HCT116 (cell line): ENCODE measurements around the gene ARR3.

Experiments used
- CBX3 ChIP-seq: IDR thresholded peaks from 2 replicates; pipeline ENCODE4 v1.6.1; 2012; ENCODE audit warnings: low read depth
- EZH2 ChIP-seq: fragments of 200-600 bp; sonication (generic); IDR thresholded peaks from 2 replicates; pipeline ENCODE4 v1.6.1; 2017; ENCODE audit warnings: antibody characterized with exemption, mixed run types
- POLR2A ChIP-seq: IDR thresholded peaks from 2 replicates; pipeline ENCODE4 v1.7.0; 2011; ENCODE audit warnings: borderline replicate concordance; ENCODE audit not compliant: insufficient read depth, insufficient read length; ENCODE audit errors: extremely low read depth
- POLR2AphosphoS5 ChIP-seq: IDR thresholded peaks from 2 replicates; pipeline ENCODE4 v1.6.1; 2011; ENCODE audit warnings: mild to moderate bottlenecking, low read depth, low read length, moderate library complexity
- RAD21 ChIP-seq: IDR thresholded peaks from 2 replicates; pipeline ENCODE4 v1.6.1; 2012; ENCODE audit warnings: low read depth, mild to moderate bottlenecking
- SIN3A ChIP-seq: IDR thresholded peaks from 2 replicates; pipeline ENCODE4 v1.6.1; 2012; ENCODE audit warnings: low read depth
- SRF ChIP-seq: IDR thresholded peaks from 2 replicates; pipeline ENCODE4 v1.6.1; 2012; ENCODE audit warnings: low read depth
- TF ChIP-seq, protein P1 (sequence below), 3 experiments: fragments of 200-600 bp in 1 of 3; sonication (generic) in 1 of 3; IDR thresholded peaks in 2 of 3; conservative IDR thresholded peaks in 1 of 3; 2 replicates each; pipeline ENCODE4 v1.5.1; 2012 to 2017; ENCODE audit warnings: low read depth in 2 of 3, low read length in 2 of 3, antibody characterized with exemption in 1 of 3, borderline replicate concordance in 1 of 3, control low read depth in 1 of 3, mild to moderate bottlenecking in 1 of 3, mixed read lengths in 1 of 3, mixed run types in 1 of 3, moderate library complexity in 1 of 3; ENCODE audit not compliant: insufficient read depth in 1 of 3
- TF ChIP-seq, protein P2 (sequence below): IDR thresholded peaks from 2 replicates; pipeline ENCODE4 v1.6.1; 2012
- TF ChIP-seq, protein P3 (sequence below): IDR thresholded peaks from 2 replicates; pipeline ENCODE4 v1.6.1; 2011; ENCODE audit warnings: mild to moderate bottlenecking, low read length, moderate library complexity; ENCODE audit not compliant: insufficient replicate concordance; ENCODE audit errors: extremely low read depth

- TF ChIP-seq EZH2 (no peak), POLR2A (no peak), RAD21 (no peak), SRF (no peak), POLR2AphosphoS5 (no peak), SIN3A (no peak), CBX3 (no peak)
- TF ChIP-seq, protein P1, sequence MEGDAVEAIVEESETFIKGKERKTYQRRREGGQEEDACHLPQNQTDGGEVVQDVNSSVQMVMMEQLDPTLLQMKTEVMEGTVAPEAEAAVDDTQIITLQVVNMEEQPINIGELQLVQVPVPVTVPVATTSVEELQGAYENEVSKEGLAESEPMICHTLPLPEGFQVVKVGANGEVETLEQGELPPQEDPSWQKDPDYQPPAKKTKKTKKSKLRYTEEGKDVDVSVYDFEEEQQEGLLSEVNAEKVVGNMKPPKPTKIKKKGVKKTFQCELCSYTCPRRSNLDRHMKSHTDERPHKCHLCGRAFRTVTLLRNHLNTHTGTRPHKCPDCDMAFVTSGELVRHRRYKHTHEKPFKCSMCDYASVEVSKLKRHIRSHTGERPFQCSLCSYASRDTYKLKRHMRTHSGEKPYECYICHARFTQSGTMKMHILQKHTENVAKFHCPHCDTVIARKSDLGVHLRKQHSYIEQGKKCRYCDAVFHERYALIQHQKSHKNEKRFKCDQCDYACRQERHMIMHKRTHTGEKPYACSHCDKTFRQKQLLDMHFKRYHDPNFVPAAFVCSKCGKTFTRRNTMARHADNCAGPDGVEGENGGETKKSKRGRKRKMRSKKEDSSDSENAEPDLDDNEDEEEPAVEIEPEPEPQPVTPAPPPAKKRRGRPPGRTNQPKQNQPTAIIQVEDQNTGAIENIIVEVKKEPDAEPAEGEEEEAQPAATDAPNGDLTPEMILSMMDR (IDR thresholded peaks at IDR 0.05 in 2 of 3, conservative IDR thresholded peaks at IDR 0.05 in 1 of 3; ENCODE audit: borderline replicate concordance in 1 of 3, insufficient read depth in 1 of 3, low read depth in 2 of 3, low read length in 2 of 3) = no peak
- TF ChIP-seq, protein P2, sequence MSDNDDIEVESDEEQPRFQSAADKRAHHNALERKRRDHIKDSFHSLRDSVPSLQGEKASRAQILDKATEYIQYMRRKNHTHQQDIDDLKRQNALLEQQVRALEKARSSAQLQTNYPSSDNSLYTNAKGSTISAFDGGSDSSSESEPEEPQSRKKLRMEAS = no peak
- TF ChIP-seq, protein P3, sequence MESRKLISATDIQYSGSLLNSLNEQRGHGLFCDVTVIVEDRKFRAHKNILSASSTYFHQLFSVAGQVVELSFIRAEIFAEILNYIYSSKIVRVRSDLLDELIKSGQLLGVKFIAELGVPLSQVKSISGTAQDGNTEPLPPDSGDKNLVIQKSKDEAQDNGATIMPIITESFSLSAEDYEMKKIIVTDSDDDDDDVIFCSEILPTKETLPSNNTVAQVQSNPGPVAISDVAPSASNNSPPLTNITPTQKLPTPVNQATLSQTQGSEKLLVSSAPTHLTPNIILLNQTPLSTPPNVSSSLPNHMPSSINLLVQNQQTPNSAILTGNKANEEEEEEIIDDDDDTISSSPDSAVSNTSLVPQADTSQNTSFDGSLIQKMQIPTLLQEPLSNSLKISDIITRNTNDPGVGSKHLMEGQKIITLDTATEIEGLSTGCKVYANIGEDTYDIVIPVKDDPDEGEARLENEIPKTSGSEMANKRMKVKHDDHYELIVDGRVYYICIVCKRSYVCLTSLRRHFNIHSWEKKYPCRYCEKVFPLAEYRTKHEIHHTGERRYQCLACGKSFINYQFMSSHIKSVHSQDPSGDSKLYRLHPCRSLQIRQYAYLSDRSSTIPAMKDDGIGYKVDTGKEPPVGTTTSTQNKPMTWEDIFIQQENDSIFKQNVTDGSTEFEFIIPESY = no peak
These were observed 12.7 kb upstream of the ARR3 start for GRCh38 chrX:70255452-70255851.
